Ramos (cell line): ENCODE data around the gene KIAA0040.
"Not testable (repeated sequence)": the region's sequence is repeated elsewhere in the genome, so short reads cannot be mapped to it uniquely, and the experiment has no call there.

Experiments used
- in situ Hi-C: fragments of 300-500 bp; cut with MboI; formaldehyde crosslinking; loops from one replicate; pipeline ENCODE4 v1.14.3; 2022; ENCODE audit warnings: low sequenced_read_pairs; ENCODE audit not compliant: unreplicated experiment

KIAA0040 gene

DNA sequence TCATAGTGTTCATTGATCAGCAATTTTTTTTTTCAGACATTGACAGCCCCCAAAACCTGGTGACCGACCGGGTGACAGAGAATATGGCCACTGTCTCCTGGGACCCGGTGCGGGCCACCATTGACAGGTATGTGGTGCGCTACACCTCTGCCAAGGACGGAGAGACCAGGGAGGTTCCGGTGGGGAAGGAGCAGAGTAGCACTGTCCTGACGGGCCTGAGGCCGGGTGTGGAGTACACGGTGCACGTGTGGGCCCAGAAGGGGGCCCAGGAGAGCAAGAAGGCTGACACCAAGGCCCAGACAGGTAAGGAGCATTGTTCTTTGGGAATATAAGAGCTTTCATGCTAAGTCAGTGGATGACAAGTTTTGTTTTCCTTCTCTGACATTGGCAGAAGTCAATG lies 75.7 kb downstream of the KIAA0040 start:
- in situ Hi-C loops = no loop called here

DNA sequence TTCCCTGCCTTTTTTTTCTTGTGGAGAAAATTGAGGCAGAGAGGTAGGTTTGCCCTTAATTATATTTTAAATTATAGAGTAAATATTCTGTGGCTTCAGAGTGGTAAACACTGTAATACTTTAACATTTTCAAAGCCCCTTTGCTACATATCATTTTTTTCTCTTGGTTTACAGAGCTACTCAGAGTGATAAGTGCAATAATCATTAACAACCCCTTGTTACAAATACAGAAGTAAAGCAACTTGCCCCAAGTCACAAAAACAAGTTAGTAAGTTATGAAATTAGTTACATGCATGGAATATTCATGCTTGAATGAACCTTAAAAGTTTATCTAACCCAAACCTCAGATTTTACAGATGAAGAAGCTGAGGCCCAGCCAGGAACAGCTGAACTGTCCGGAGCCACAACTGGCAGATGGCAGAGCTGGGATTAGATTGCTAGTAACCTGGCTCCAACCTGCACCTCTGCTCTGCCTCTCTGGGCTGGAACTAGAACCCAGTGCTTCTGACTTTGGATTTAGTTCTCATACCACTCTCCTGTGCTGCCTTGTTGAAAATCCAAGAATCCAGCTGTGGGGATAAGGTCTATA lies 76.3 kb downstream of the KIAA0040 start:
- in situ Hi-C loops = no loop called here

DNA sequence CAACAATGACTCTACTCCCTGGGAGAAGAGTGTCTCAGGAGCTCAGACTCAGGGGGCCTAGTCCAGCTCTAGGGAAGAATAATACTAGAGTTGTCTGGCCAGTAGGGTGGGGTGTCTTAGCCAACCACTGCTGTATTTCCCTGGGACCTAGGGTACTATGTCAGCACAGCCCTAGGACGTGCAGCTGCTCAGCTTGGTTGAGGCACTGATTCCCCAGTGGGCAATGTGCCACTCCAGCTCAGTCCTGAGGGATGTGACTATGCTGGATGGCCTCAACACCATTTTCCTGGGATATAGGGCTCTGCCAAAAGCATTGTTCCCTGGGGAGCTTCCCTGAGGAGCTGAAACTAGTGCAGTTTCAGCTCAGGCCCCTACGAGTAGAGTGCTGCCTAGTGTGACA lies 77.6 kb downstream of the KIAA0040 start:
- in situ Hi-C loops = no loop called here

DNA sequence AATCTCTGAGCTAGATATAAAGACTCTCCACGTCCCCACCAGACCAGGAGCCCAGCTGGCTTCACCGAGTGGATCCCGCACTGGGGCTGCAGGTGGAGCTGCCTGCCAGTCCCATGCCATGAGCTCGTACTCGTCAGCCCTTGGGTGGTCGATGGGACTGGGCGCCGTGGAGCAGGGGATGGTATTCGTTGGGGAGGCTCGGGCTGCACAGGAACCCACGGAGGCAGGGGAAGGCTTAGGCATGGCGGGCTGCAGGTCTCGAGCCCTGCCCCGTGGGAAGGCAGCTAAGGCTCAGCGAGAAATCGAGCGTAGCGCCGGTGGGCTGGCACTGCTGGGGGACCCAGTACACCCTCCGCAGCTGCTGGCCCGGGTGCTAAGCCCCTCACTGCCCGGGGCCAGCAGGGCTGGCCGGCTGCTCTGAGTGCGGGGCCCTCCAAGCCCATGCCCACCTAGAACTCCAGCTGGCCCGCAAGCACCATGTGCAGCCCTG lies 84.2 kb downstream of the KIAA0040 start:
- in situ Hi-C loops = not testable (repeated sequence)
